Measurements from ENCODE around the gene DIP2C.

Gene DIP2C

GRCh38 chr10:727162-727790 is 37.8 kb upstream of the DIP2C start:
- TF ChIP-seq CTCF (IDR thresholded peaks at IDR 0.05; ENCODE audit: low read depth, low read length) = no peak
- H3K36me3 ChIP-seq = no peaks in the 10 kb centered on the region
- DNase-seq = no peak
- H3K27me3 ChIP-seq (ENCODE audit: insufficient read depth, low read depth, severe bottlenecking) = no peaks in the 10 kb centered on the region
- no peaks in the 10 kb centered on the region for H3K9me3 ChIP-seq (ENCODE audit: severe bottlenecking)
- no peak overlapping the region for H3K4me3 ChIP-seq (ENCODE audit: low read depth, low read length)
- H3K27ac ChIP-seq = no peak overlapping the region

- Histone ChIP-seq H3K9me3 (ENCODE audit: severe bottlenecking) (no peaks in the 10 kb centered on the region), H3K4me3 (ENCODE audit: low read depth, low read length) (no peak overlapping the region)
- DNase-seq = no peak
Observed at GRCh38 chr10:725786-726185, 36.3 kb upstream of the DIP2C start.

GRCh38 chr10:725302-725701 is 35.8 kb upstream of the DIP2C start:
- no peak for DNase-seq
- Histone ChIP-seq H3K36me3 (no peaks in the 10 kb centered on the region), H3K27me3 (ENCODE audit: insufficient read depth, low read depth, severe bottlenecking) (no peaks in the 10 kb centered on the region), H3K27ac (no peak overlapping the region), H3K9me3 (ENCODE audit: severe bottlenecking) (no peaks in the 10 kb centered on the region), H3K4me3 (ENCODE audit: low read depth, low read length) (no peak overlapping the region)
- TF ChIP-seq CTCF (IDR thresholded peaks at IDR 0.05; ENCODE audit: low read depth, low read length) = no peak

More at GRCh38 chr10:725786-726185, 36.3 kb upstream of the DIP2C start:
- Histone ChIP-seq H3K27me3 (ENCODE audit: insufficient read depth, low read depth, severe bottlenecking) (no peaks in the 10 kb centered on the region), H3K36me3 (no peaks in the 10 kb centered on the region), H3K27ac (no peak overlapping the region)
- no peak for TF ChIP-seq CTCF (IDR thresholded peaks at IDR 0.05; ENCODE audit: low read depth, low read length)

- H3K27me3 ChIP-seq (ENCODE audit: insufficient read depth, low read depth, severe bottlenecking) = no peaks in the 10 kb centered on the region
- TF ChIP-seq CTCF (IDR thresholded peaks at IDR 0.05; ENCODE audit: low read depth, low read length) = no peak
- H3K36me3 ChIP-seq = no peaks in the 10 kb centered on the region
- H3K9me3 ChIP-seq (ENCODE audit: severe bottlenecking) = no peaks in the 10 kb centered on the region
- DNase-seq = no peak
- H3K4me3 ChIP-seq (ENCODE audit: low read depth, low read length) = no peak overlapping the region
- no peak overlapping the region for H3K27ac ChIP-seq
Observed at GRCh38 chr10:723973-724372, 34.5 kb upstream of the DIP2C start.

GRCh38 chr10:722281-723060 is 33.0 kb upstream of the DIP2C start:
- no peak for DNase-seq
- Histone ChIP-seq H3K27ac (no peak overlapping the region), H3K27me3 (ENCODE audit: insufficient read depth, low read depth, severe bottlenecking) (no peaks in the 10 kb centered on the region), H3K9me3 (ENCODE audit: severe bottlenecking) (no peaks in the 10 kb centered on the region), H3K36me3 (no peaks in the 10 kb centered on the region), H3K4me3 (ENCODE audit: low read depth, low read length) (no peak overlapping the region)
- no peak for TF ChIP-seq CTCF (IDR thresholded peaks at IDR 0.05; ENCODE audit: low read depth, low read length)

Measured in WERI-Rb-1 (cell line).